ENCODE results near the gene SLC24A3. TPM values are rescaled to one million over a fixed set of nuclear protein-coding genes. Genes with fewer than 3 reads are reported as not detected.

Gene SLC24A3
- total and polyA plus RNA-seq, 12 donors = 0.21 to 2.6 (median 0.84) TPM

DNA sequence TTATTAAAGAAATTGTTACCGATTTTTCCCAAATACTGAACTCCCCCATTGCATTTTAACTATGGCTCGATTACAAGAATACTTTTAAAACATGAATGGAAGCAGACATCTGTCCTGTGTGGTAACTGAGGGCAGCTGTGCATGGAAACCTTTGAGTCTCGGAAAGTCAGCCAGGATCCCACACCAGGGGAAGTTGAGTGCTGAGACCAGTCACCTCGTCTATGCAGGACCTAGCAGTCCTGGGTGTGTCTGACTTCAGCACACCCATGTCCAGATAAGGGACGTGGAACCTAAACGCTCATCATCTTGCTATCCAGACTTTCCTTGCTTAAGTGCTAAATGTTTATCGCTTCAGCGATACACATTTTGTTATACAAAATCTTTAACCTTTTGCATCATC, 551.8 kb downstream of the SLC24A3 start:
- ATAC-seq (no peak), DNase-seq (no peak)
- Histone ChIP-seq H3K4me3 (no peak overlapping the region), H3K4me1 (peaks cover 11 to 72% (median 34%) of the 10 kb centered on the region in 9 donors), H3K36me3 (peaks cover 0 to 9% (median 0%) of the 10 kb centered on the region in 9 donors), H3K27me3 (no peaks in the 10 kb centered on the region), H3K9me3 (no peaks in the 10 kb centered on the region), H3K27ac (no peak overlapping the region)
- TF ChIP-seq, protein P1, sequence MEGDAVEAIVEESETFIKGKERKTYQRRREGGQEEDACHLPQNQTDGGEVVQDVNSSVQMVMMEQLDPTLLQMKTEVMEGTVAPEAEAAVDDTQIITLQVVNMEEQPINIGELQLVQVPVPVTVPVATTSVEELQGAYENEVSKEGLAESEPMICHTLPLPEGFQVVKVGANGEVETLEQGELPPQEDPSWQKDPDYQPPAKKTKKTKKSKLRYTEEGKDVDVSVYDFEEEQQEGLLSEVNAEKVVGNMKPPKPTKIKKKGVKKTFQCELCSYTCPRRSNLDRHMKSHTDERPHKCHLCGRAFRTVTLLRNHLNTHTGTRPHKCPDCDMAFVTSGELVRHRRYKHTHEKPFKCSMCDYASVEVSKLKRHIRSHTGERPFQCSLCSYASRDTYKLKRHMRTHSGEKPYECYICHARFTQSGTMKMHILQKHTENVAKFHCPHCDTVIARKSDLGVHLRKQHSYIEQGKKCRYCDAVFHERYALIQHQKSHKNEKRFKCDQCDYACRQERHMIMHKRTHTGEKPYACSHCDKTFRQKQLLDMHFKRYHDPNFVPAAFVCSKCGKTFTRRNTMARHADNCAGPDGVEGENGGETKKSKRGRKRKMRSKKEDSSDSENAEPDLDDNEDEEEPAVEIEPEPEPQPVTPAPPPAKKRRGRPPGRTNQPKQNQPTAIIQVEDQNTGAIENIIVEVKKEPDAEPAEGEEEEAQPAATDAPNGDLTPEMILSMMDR (IDR thresholded peaks at IDR 0.05) = no peak
- intact Hi-C loops (cut with DNase I) = no loop called here
- 63 to 69% methylated on average over 8 of the region's 8 CpGs for WGBS, 2 donors

DNA sequence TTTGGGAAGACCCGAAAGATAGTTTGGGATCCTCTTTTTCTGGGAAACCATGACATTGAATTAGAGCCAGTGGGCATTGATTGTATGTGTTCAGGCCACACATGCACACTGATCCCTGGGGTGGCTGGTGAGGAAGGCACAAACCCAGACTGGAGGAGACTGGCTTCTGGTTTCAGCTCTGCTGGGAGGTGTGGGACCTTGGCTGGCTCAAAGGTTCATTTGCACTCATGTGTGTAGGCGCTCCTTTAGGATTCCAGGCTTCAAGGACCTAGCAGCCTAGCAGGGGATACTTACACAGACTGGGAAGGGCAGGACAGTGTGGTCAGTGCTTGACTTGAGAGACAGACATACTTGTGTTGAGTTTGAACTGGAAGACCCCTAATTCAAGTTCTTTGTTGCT, 552.8 kb downstream of the SLC24A3 start:
- H3K4me1 ChIP-seq = peaks cover 7 to 72% (median 26%) of the 10 kb centered on the region in 9 donors
- TF ChIP-seq, protein P1 (IDR thresholded peaks at IDR 0.05) = no peak
- H3K27me3 ChIP-seq = no peaks in the 10 kb centered on the region
- ATAC-seq (no peak), DNase-seq (no peak)
- peaks cover 0 to 9% (median 0%) of the 10 kb centered on the region in 9 donors for H3K36me3 ChIP-seq
- intact Hi-C loops (cut with DNase I) = no loop called here
- no peak overlapping the region for H3K4me3 ChIP-seq
- H3K9me3 ChIP-seq = no peaks in the 10 kb centered on the region
- 96% methylated on average over 2 of the region's 2 CpGs for WGBS, 2 donors
- H3K27ac ChIP-seq = no peak overlapping the region

DNA sequence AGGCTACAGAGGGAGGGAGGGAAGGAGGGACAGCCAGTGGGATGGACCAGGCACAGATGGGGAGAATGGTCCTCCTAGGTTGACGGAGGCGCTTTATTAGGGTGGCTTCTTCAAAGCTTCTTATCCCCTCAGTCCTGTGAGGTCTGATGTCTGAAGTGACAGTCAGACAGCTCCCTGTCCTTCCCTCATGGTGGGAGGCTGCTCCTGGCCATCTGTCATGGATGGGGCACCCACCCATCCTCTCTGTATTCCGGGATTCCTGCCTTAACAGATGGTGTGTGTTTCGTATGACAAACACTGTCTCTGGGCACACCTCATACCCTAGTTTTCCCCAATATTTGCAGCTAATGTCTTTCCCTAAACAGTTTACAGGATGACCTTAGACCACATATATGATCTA, 553.5 kb downstream of the SLC24A3 start:
- Histone ChIP-seq H3K27me3 (no peaks in the 10 kb centered on the region), H3K4me1 (peaks cover 5 to 72% (median 25%) of the 10 kb centered on the region in 9 donors), H3K4me3 (no peak overlapping the region), H3K36me3 (peaks cover 0 to 9% (median 0%) of the 10 kb centered on the region in 9 donors), H3K27ac (no peak overlapping the region), H3K9me3 (no peaks in the 10 kb centered on the region)
- DNase-seq (no peak), ATAC-seq (no peak)
- TF ChIP-seq, protein P1 (IDR thresholded peaks at IDR 0.05) = no peak
- intact Hi-C loops (cut with DNase I) = no loop called here
- 94% methylated on average over 4 of the region's 4 CpGs for whole genome bisulfite sequencing, 2 donors

DNA sequence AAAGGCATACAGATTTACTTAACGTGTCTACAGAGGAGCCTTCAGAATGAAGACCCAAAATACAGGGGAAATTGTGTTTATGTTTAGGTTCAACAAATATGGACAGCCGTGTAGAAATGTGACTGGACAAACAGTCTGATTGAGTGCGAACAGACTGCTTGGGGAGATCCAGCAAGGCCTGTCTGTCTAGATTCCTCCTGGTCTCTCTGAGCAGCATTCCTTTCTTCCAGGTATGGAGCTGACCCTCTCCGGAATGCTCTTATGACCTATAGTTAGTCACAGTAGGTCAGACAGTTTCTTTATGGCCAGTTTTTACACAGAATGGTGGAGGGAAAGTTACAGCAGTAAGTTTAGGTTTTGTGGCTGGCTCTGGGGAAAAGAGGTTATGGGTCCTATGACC, 554.6 kb downstream of the SLC24A3 start:
- H3K4me3 ChIP-seq = no peak overlapping the region
- TF ChIP-seq, protein P1 (IDR thresholded peaks at IDR 0.05) = no peak
- peaks cover 0 to 17% (median 0%) of the 10 kb centered on the region in 9 donors for H3K36me3 ChIP-seq
- WGBS, 2 donors = 79 to 88% methylated on average over 4 of the region's 4 CpGs
- peaks cover 0 to 67% (median 13%) of the 10 kb centered on the region in 9 donors for H3K4me1 ChIP-seq
- no peak for DNase-seq
- H3K9me3 ChIP-seq = no peaks in the 10 kb centered on the region
- ATAC-seq = no peak
- intact Hi-C loops (cut with DNase I) = no loop called here
- no peaks in the 10 kb centered on the region for H3K27me3 ChIP-seq
- no peak overlapping the region for H3K27ac ChIP-seq
